ENCODE data around the gene GCNT2.

Gene GCNT2

GRCh38 chr6:10612161-10612560 is 91.0 kb downstream of the GCNT2 start:
- Histone ChIP-seq H3K27ac (ENCODE audit: low read depth, low read length, poor library complexity, severe bottlenecking) (no peak overlapping the region), H3K79me2 (ENCODE audit: insufficient read depth, low read length) (no peaks in the 10 kb centered on the region), H3K4me1 (ENCODE audit: insufficient read depth, low read length, severe bottlenecking) (no peaks in the 10 kb centered on the region), H3K9me2 (ENCODE audit: low read depth, low read length) (no peaks in the 10 kb centered on the region), H3K4me2 (ENCODE audit: low read length) (no peak overlapping the region), H2AFZ (ENCODE audit: low read length) (no peak overlapping the region), H3F3A (ENCODE audit: insufficient read depth, low read length) (no peaks in the 10 kb centered on the region), H3K9me3 (ENCODE audit: low read length) (no peaks in the 10 kb centered on the region), H3K36me3 (ENCODE audit: insufficient read depth, low read length) (peaks cover 15% of the 10 kb centered on the region), H4K20me1 (ENCODE audit: insufficient read depth, low read length) (no peaks in the 10 kb centered on the region), H3K9ac (ENCODE audit: low read length) (no peak overlapping the region), H3K4me3 (ENCODE audit: low read depth, low read length, poor library complexity, severe bottlenecking) (no peak overlapping the region), H3K27me3 (ENCODE audit: insufficient read depth, low read length) (no peaks in the 10 kb centered on the region)
- TF ChIP-seq, protein P1, sequence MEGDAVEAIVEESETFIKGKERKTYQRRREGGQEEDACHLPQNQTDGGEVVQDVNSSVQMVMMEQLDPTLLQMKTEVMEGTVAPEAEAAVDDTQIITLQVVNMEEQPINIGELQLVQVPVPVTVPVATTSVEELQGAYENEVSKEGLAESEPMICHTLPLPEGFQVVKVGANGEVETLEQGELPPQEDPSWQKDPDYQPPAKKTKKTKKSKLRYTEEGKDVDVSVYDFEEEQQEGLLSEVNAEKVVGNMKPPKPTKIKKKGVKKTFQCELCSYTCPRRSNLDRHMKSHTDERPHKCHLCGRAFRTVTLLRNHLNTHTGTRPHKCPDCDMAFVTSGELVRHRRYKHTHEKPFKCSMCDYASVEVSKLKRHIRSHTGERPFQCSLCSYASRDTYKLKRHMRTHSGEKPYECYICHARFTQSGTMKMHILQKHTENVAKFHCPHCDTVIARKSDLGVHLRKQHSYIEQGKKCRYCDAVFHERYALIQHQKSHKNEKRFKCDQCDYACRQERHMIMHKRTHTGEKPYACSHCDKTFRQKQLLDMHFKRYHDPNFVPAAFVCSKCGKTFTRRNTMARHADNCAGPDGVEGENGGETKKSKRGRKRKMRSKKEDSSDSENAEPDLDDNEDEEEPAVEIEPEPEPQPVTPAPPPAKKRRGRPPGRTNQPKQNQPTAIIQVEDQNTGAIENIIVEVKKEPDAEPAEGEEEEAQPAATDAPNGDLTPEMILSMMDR (IDR thresholded peaks at IDR 0.05; ENCODE audit: low read length) = no peak
- TF ChIP-seq EZH2 (IDR thresholded peaks at IDR 0.05; ENCODE audit: borderline replicate concordance, low read length) = no peak

GRCh38 chr6:10613077-10613476 is 91.9 kb downstream of the GCNT2 start:
- Histone ChIP-seq H3F3A (ENCODE audit: insufficient read depth, low read length) (no peaks in the 10 kb centered on the region), H3K79me2 (ENCODE audit: insufficient read depth, low read length) (no peaks in the 10 kb centered on the region), H3K36me3 (ENCODE audit: insufficient read depth, low read length) (peaks cover 11% of the 10 kb centered on the region), H3K27me3 (ENCODE audit: insufficient read depth, low read length) (no peaks in the 10 kb centered on the region), H3K4me3 (ENCODE audit: low read depth, low read length, poor library complexity, severe bottlenecking) (no peak overlapping the region), H3K9me2 (ENCODE audit: low read depth, low read length) (no peaks in the 10 kb centered on the region), H3K4me2 (ENCODE audit: low read length) (no peak overlapping the region), H4K20me1 (ENCODE audit: insufficient read depth, low read length) (no peaks in the 10 kb centered on the region), H2AFZ (ENCODE audit: low read length) (no peak overlapping the region), H3K27ac (ENCODE audit: low read depth, low read length, poor library complexity, severe bottlenecking) (no peak overlapping the region), H3K4me1 (ENCODE audit: insufficient read depth, low read length, severe bottlenecking) (no peaks in the 10 kb centered on the region), H3K9me3 (ENCODE audit: low read length) (no peaks in the 10 kb centered on the region), H3K9ac (ENCODE audit: low read length) (no peak overlapping the region)
- TF ChIP-seq EZH2 (IDR thresholded peaks at IDR 0.05; ENCODE audit: borderline replicate concordance, low read length) = no peak
- TF ChIP-seq, protein P1 (IDR thresholded peaks at IDR 0.05; ENCODE audit: low read length) = no peak

GRCh38 chr6:10613723-10614122 is 92.6 kb downstream of the GCNT2 start:
- H4K20me1 ChIP-seq (ENCODE audit: insufficient read depth, low read length) = no peaks in the 10 kb centered on the region
- H3K27ac ChIP-seq (ENCODE audit: low read depth, low read length, poor library complexity, severe bottlenecking) = no peak overlapping the region
- H3K4me1 ChIP-seq (ENCODE audit: insufficient read depth, low read length, severe bottlenecking) = no peaks in the 10 kb centered on the region
- H3K36me3 ChIP-seq (ENCODE audit: insufficient read depth, low read length) = peaks cover 11% of the 10 kb centered on the region
- no peak overlapping the region for H3K4me3 ChIP-seq (ENCODE audit: low read depth, low read length, poor library complexity, severe bottlenecking)
- H3K79me2 ChIP-seq (ENCODE audit: insufficient read depth, low read length) = no peaks in the 10 kb centered on the region
- no peak overlapping the region for H3K9ac ChIP-seq (ENCODE audit: low read length)
- TF ChIP-seq, protein P1 (IDR thresholded peaks at IDR 0.05; ENCODE audit: low read length) = no peak
- TF ChIP-seq EZH2 (IDR thresholded peaks at IDR 0.05; ENCODE audit: borderline replicate concordance, low read length) = no peak
- H2AFZ ChIP-seq (ENCODE audit: low read length) = no peak overlapping the region
- H3K9me3 ChIP-seq (ENCODE audit: low read length) = no peaks in the 10 kb centered on the region
- no peaks in the 10 kb centered on the region for H3F3A ChIP-seq (ENCODE audit: insufficient read depth, low read length)
- H3K27me3 ChIP-seq (ENCODE audit: insufficient read depth, low read length) = no peaks in the 10 kb centered on the region
- no peaks in the 10 kb centered on the region for H3K9me2 ChIP-seq (ENCODE audit: low read depth, low read length)
- H3K4me2 ChIP-seq (ENCODE audit: low read length) = no peak overlapping the region
